ENCODE data around the gene ZNF500. TPM values are rescaled to one million over a fixed set of nuclear protein-coding genes. Genes with fewer than 3 reads are reported as not detected.

ZNF500 gene
- total RNA-seq, 1 donor from 2014 or later, result 13.1 TPM

DNA sequence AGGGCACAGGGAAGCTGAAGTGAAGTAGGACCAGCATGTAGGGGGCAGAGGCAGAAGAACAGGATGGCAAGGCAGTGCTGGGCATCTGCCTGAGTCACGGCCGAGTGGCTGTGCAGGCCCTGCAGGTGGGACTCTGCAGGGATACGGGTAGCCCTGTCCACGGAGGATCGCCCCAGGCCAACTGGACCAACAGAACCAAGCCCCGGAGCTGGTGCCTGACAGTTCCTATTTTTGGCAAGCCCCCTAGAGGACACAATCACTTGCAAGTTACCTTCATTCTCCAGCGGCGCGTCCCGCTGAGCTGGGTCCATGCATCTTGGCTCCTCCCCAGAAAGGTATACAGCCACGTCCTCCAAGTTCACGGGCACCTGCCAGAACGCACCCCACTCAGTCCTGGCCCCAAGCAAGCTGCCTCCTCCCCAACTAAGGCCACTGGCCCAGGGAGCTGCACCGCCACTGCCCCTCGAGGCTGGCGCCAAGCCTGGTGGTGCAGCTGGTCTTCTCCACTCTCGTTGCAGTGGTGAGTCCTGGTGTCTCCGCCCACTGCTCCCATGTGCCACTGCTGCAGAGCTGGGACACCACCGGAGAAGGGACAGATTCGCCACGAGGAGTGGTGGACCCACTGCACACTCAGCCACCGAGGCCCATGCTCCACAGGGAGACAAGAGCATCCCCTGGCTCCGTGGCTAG lies 6.6 kb downstream of the ZNF500 start:
- Mint-ChIP-seq H3K9me3 (ENCODE audit: low read depth) (peaks cover 5% of the 10 kb centered on the region), H3K27me3 (ENCODE audit: low read depth) (no peaks in the 10 kb centered on the region)

DNA sequence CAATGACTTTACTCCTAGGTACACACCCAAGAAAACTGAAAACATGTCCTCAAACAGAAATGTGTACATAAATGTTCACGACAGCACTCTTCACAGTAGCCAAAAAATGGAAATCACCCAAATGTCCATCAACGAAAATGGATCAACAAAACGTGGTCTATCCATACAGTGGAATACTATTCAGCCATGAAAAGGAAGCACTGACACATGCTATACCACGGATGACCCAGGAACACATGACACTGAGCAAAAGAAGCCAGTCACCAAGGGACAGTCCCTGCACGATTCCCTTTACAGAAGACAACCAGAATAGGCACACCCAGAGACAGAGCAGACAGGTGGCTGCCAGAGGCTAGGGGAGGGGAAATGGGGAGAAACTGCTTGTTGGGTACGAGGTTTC lies 11.3 kb downstream of the ZNF500 start:
- Mint-ChIP-seq H3K9me3 (ENCODE audit: low read depth) (peaks cover 5% of the 10 kb centered on the region), H3K27me3 (ENCODE audit: low read depth) (no peaks in the 10 kb centered on the region), H3K4me3 (ENCODE audit: unreplicated experiment) (no peak overlapping the region), H3K36me3 (ENCODE audit: low read depth) (peaks cover 31% of the 10 kb centered on the region), H3K27ac (ENCODE audit: unreplicated experiment) (no peak overlapping the region), H3K4me1 (ENCODE audit: low read depth) (no peaks in the 10 kb centered on the region)
- DNase-seq (ENCODE audit: low spot score), result no peak
- TF ChIP-seq, protein P1, sequence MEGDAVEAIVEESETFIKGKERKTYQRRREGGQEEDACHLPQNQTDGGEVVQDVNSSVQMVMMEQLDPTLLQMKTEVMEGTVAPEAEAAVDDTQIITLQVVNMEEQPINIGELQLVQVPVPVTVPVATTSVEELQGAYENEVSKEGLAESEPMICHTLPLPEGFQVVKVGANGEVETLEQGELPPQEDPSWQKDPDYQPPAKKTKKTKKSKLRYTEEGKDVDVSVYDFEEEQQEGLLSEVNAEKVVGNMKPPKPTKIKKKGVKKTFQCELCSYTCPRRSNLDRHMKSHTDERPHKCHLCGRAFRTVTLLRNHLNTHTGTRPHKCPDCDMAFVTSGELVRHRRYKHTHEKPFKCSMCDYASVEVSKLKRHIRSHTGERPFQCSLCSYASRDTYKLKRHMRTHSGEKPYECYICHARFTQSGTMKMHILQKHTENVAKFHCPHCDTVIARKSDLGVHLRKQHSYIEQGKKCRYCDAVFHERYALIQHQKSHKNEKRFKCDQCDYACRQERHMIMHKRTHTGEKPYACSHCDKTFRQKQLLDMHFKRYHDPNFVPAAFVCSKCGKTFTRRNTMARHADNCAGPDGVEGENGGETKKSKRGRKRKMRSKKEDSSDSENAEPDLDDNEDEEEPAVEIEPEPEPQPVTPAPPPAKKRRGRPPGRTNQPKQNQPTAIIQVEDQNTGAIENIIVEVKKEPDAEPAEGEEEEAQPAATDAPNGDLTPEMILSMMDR (IDR thresholded peaks at IDR 0.05), result no peak

More for the DNA sequence above, 6.6 kb downstream of the ZNF500 start:
- Mint-ChIP-seq H3K4me1 (ENCODE audit: low read depth) (no peaks in the 10 kb centered on the region), H3K4me3 (ENCODE audit: unreplicated experiment) (no peak overlapping the region), H3K36me3 (ENCODE audit: low read depth) (peaks cover 32% of the 10 kb centered on the region), H3K27ac (ENCODE audit: unreplicated experiment) (no peak overlapping the region)
- TF ChIP-seq, protein P1 (IDR thresholded peaks at IDR 0.05), result no peak
- DNase-seq (ENCODE audit: low spot score), result no peak

DNA sequence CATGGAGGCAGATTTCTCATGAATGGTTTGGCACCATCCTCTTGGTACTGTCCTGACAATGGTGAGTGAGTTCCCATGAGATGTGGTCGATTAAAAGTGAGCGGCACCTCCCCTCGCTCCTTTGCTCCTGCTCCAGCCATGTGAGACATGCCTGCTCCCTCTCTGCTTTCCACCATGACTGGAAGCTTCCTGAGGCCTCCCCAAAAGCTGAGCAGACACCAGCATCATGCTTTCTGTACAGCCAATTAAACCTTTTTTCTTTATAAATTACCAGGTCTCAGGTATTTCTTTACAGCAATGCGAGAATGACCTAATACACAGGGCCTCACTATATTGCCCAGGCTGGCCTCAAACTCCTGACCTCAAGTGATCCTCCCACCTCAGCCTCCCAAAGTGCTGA lies 12.1 kb downstream of the ZNF500 start:
- H3K4me1 Mint-ChIP-seq (ENCODE audit: low read depth), result no peaks in the 10 kb centered on the region
- DNase-seq (ENCODE audit: low spot score), result no peak
- peaks cover 29% of the 10 kb centered on the region for H3K36me3 Mint-ChIP-seq (ENCODE audit: low read depth)
- H3K27ac Mint-ChIP-seq (ENCODE audit: unreplicated experiment), result no peak overlapping the region
- TF ChIP-seq, protein P1 (IDR thresholded peaks at IDR 0.05), result no peak
- no peak overlapping the region for H3K4me3 Mint-ChIP-seq (ENCODE audit: unreplicated experiment)
- H3K9me3 Mint-ChIP-seq (ENCODE audit: low read depth), result peaks cover 5% of the 10 kb centered on the region
- H3K27me3 Mint-ChIP-seq (ENCODE audit: low read depth), result no peaks in the 10 kb centered on the region

DNA sequence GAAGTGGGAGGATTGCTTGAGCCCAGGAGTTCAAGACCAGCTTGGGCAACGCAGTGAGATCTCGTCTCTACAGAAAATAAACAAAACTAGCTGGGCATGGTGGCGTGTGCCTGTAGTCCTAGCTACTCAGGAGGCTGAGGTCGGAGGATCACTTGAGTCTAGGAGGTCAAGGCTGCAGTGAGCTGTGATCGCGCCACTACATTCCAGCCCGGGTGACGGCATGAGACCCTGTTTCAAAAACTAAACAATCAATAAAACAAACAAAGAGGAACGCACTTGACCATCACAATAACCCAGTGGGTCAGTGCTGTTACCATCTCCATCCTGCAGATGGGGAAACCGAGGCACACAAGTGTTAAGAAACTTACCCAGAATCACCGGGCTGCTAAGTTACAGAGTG lies 13.7 kb downstream of the ZNF500 start:
- TF ChIP-seq, protein P1 (IDR thresholded peaks at IDR 0.05), result no peak
- peaks cover 17% of the 10 kb centered on the region for H3K36me3 Mint-ChIP-seq (ENCODE audit: low read depth)
- no peak overlapping the region for H3K4me3 Mint-ChIP-seq (ENCODE audit: unreplicated experiment)
- DNase-seq (ENCODE audit: low spot score), result no peak
- H3K9me3 Mint-ChIP-seq (ENCODE audit: low read depth), result peaks cover 5% of the 10 kb centered on the region
- no peaks in the 10 kb centered on the region for H3K4me1 Mint-ChIP-seq (ENCODE audit: low read depth)
- H3K27ac Mint-ChIP-seq (ENCODE audit: unreplicated experiment), result no peak overlapping the region
- H3K27me3 Mint-ChIP-seq (ENCODE audit: low read depth), result no peaks in the 10 kb centered on the region

DNA sequence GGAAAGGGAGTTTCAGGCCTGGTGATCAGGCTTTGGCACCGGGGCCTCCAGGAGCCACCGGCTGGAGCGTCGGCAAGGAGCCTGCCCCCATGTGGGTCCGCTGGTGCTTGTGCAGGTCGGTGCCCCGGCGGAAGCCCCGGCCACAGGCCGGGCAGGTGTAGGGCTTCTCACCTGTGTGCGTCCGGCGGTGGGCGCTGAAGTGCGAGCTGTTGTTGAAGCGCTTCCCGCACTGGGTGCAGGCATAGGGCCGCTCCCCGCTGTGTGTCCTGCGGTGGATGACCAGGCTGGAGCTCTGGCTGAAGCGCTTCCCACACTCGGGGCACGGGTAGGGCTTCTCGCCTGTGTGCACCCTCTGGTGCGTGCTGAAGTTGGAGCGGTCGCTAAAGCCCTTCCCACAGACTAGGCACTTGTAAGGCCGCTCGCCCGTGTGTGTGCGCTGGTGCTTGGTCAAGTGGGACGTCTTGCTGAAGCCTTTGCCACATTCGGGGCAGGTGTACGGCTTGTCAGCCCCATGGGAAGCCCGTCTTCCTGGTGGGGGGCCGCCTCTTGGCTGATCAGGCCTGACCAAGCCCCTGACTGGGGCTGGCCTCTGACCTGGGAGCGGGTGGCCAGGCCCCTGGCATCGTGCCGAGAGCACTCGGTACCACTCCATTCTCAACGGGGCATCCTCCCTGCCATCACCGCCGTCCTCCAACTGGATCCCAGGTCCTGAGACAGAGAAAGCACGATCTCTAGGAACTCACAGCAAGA lies 14.4 kb downstream of the ZNF500 start:
- H3K4me1 Mint-ChIP-seq (ENCODE audit: low read depth), result no peaks in the 10 kb centered on the region

More for the DNA sequence above, 14.4 kb downstream of the ZNF500 start:
- Mint-ChIP-seq H3K9me3 (ENCODE audit: low read depth) (peaks cover 5% of the 10 kb centered on the region), H3K36me3 (ENCODE audit: low read depth) (peaks cover 17% of the 10 kb centered on the region), H3K27ac (ENCODE audit: unreplicated experiment) (no peak overlapping the region), H3K27me3 (ENCODE audit: low read depth) (no peaks in the 10 kb centered on the region), H3K4me3 (ENCODE audit: unreplicated experiment) (no peak overlapping the region)
- DNase-seq (ENCODE audit: low spot score), result no peak
- TF ChIP-seq, protein P1 (IDR thresholded peaks at IDR 0.05), result no peak
